Epithelial cell of umbilical artery (primary cell): ENCODE data around the gene IFT52. TPM values are rescaled to one million over a fixed set of nuclear protein-coding genes. Genes with fewer than 3 reads are reported as not detected.

Source experiments
- total RNA-seq: library from RNA; depleted of rRNA; stranded (reverse); fragments of >200 nt; gene quantifications from 2 replicates; pipeline ENCODE4 v1.2.3, GENCODE V29; 2014

The IFT52 gene, protein sequence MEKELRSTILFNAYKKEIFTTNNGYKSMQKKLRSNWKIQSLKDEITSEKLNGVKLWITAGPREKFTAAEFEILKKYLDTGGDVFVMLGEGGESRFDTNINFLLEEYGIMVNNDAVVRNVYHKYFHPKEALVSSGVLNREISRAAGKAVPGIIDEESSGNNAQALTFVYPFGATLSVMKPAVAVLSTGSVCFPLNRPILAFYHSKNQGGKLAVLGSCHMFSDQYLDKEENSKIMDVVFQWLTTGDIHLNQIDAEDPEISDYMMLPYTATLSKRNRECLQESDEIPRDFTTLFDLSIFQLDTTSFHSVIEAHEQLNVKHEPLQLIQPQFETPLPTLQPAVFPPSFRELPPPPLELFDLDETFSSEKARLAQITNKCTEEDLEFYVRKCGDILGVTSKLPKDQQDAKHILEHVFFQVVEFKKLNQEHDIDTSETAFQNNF
- total RNA-seq: 37.7 and 43.9 TPM in 2 replicates

DNA sequence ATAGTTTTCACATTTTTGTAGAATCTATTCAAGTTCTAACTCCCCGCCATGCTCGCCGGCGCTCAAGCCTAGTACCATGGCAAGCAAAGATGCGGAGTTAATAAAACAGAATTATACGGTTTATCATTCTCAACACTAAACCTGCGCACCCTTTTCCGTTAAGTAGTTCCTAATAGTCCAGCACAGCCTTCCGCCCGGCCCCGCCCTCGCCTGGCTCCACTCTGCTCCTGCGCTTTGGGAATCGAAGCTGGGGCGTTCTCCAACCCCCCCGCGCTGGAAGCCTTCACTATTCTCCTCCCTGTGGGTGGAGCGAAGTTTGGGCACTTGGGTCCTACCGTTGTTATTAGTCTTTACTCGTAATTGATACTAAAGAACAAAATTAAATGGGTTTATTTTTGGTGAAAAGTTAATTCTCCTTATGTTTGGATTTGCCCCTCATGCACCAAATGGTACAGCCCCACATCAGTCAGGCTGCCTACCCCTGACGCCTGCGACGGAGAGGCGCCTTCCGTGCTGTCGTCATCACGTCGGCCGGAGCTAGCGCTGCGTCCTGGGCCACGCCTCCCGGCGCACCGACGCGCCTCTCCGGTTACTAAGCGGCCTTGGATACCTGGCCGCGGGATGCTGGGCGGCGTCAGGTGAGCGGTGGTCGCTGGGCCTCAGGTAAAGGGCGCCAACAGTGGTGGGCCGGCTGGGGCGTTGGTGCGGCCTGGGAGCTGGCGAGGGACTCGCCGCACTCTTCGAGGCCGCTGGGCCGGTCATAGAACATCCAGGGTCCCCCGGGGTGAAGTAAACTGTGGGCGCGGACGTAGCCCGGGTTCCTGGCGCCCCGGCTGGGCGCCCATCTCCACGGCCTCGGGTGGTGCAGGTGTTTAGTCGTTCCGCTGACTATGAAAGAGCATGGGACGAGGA, at the start of gene IFT52:
Gene IFT52, plus strand, starts transcription at position 546 of the 912 bp plus-strand sequence. CDS start 3,762 bp downstream, outside the sequence.

DNA sequence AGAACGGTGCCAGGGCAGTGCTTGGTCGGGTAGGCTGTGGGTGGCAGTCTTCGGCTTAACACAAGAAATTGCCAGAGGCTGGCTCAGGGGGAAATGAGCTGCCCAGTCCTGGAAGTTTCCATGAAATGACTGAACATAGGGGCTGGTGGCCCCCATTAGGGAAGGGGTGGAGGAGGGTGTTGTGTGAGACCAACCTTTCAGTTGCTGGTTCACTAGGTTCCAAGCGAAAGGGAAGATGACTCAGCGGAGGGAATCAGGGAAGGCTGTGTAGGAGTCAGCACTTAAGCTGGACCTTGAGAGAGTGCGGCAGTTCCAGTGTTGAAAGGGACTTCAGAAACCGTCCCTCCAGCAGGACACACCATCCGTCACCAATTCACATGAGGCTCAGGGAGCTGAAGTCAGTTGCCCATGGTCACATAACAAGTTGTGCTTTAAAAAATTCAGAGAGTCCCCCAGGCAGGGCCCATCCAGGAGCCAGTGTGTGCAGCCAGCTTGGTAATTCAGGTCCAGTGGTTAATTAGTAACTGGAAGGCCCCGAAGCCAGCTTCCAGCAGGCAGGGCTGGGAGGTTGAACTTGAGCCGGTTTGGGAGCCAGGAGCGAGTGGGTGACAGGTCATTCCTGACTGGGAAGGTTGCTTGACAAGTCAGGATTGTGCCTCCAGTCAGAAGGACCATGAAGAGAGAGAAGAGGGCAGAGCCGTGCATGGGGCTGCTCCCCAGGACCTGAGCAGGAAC, 32.2 kb upstream of the IFT52 start, which contains the start of gene SGK2:
Gene SGK2, plus strand, starts transcription at position 616 of the 735 bp plus-strand sequence. CDS start 7,469 bp downstream, outside the sequence.

DNA sequence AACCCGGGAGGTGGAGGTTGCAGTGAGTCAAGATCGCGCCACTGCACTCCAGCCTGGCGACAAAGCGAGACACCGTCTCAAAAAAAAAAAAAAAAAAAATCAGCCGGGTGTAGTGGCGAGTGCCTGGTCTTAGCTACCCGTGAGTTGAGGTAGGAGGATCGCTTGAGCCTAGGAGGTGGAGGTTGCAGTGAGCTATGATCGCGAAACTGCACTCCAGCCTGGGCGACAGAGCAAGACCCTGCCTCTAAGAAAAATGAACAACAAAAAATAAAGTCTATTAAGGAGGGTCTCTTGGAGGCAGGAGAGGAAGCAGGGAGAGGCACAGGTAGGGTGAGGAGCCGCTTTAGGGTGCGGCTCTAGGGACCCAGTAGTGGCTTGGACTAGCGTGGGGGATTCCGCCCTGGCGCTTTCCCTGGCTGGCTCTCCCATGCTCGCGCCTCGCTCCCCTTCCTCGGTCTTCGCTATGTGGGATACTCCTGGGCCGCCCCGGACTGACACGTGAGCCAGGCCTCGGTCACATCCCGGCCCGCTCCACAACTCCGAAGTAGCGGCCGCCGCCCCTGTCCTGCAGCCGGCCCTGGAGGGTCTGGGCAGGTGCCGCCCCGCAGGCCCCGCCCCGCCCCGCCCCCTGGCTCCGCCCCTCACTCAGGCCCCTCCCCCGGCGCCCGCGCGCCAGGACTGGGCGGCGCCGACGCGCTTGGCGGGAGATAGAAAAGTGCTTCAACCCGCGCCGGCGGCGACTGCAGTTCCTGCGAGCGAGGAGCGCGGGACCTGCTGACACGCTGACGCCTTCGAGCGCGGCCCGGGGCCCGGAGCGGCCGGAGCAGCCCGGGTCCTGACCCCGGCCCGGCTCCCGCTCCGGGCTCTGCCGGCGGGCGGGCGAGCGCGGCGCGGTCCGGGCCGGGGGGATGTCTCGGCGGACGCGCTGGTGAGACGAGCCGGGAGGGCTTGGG, 75.9 kb downstream of the IFT52 start, which contains the start of gene MYBL2:
Gene MYBL2, plus strand, starts transcription at position 739 of the 953 bp plus-strand sequence. Its CDS starts 170 bp downstream, at position 909.

Other genes starting within 250 kb of the IFT52 start
- gene SRSF6, start 133.0 kb upstream of the IFT52 start, total RNA-seq: 53.9 and 61.1 TPM in 2 replicates
- gene L3MBTL1, start 83.2 kb upstream of the IFT52 start, total RNA-seq: 2.3 and 9.3 TPM in 2 replicates
- gene SGK2, start 31.9 kb upstream of the IFT52 start, total RNA-seq: not detected in 2 replicates
- 19.8 and 19.9 TPM in 2 replicates for gene MYBL2, start 76.2 kb downstream of the IFT52 start, total RNA-seq
- 0.32 TPM in 1 of 2 replicates, not detected in the other for gene GTSF1L, start 136.1 kb downstream of the IFT52 start, total RNA-seq